SK-N-SH (cell line): ENCODE results near the gene WWC2. TPM values are rescaled to one million over a fixed set of nuclear protein-coding genes. Genes with fewer than 3 reads are reported as not detected.
A peak's percentile ranks its signal among the peaks of the same experiment; 100 is the strongest.

Source experiments
- CTCF ChIA-PET: fragments of 300-600, 350-600 bp; formaldehyde crosslinking; extraction: SDS; loops from one replicate; lab custom pipeline; 2021; lab: Yijun Ruan, JAX
- POLR2A ChIA-PET: fragments of 350-600 bp; sonication (Branson Sonifier 250); formaldehyde crosslinking; extraction: SDS; loops from one replicate; lab custom pipeline; 2020; ENCODE audit warnings: antibody characterized with exemption, inconsistent platforms; lab: Yijun Ruan, JAX
- DNase-seq: peaks from one replicate; pipeline ENCODE4 v3.0.0; 2012
- H2AFZ ChIP-seq: fragments of 200-600 bp; sonication (generic); 2 replicates; pipeline ENCODE4 v1.8.1; 2016; ENCODE audit warnings: antibody characterized with exemption, mild to moderate bottlenecking, low read depth
- H3F3A ChIP-seq: fragments of 200-600 bp; sonication (generic); replicated peaks from 2 replicates; pipeline ENCODE3; 2016; ENCODE audit warnings: antibody characterized with exemption, mild to moderate bottlenecking; ENCODE audit not compliant: insufficient read depth
- H3K27ac ChIP-seq, 2 experiments: fragments of 200-500 bp in 1 of 2; fragments of 200-600 bp in 1 of 2; sonication (Bioruptor generic) in 1 of 2; sonication (generic), shearing (Covaris generic) in 1 of 2; 2 replicates each; pipeline versions ENCODE4 v1.5.1 to v1.6.1; 2014 to 2016; ENCODE audit warnings: low read depth in 2 of 2, inconsistent platforms in 1 of 2, low read length in 1 of 2, mild to moderate bottlenecking in 1 of 2, mixed read lengths in 1 of 2
- H3K27me3 ChIP-seq: fragments of 200-600 bp; sonication (generic), shearing (Covaris generic); 2 replicates; pipeline ENCODE4 v1.6.1; 2016; ENCODE audit warnings: mixed run types; ENCODE audit not compliant: insufficient read depth
- H3K36me3 ChIP-seq, 2 experiments: fragments of 200-500 bp in 1 of 2; fragments of 200-600 bp in 1 of 2; sonication (Bioruptor generic) in 1 of 2; sonication (generic) in 1 of 2; replicated peaks in 1 of 2; 2 replicates each; pipeline versions ENCODE3 to v1.5.1; 2014 to 2016; ENCODE audit warnings: low read length in 1 of 2, mild to moderate bottlenecking in 1 of 2; ENCODE audit not compliant: insufficient read depth in 2 of 2, control insufficient read depth in 1 of 2
- H3K4me1 ChIP-seq, 2 experiments: fragments of 200-500 bp in 1 of 2; fragments of 200-600 bp in 1 of 2; sonication (Bioruptor generic) in 1 of 2; sonication (generic), shearing (Covaris generic) in 1 of 2; 2 replicates each; pipeline versions ENCODE4 v1.5.1 to v1.6.1; 2014 to 2016; ENCODE audit warnings: low read depth in 1 of 2, low read length in 1 of 2, mixed run types in 1 of 2; ENCODE audit not compliant: insufficient read depth in 2 of 2, control insufficient read depth in 1 of 2
- H3K4me2 ChIP-seq: fragments of 200-600 bp; sonication (generic), shearing (Covaris generic); 2 replicates; pipeline ENCODE4 v1.6.1; 2017; ENCODE audit warnings: mixed run types
- H3K4me3 ChIP-seq, 2 experiments: fragments of 200-500 bp in 1 of 2; fragments of 200-600 bp in 1 of 2; sonication (Bioruptor generic) in 1 of 2; sonication (generic), shearing (Covaris generic) in 1 of 2; 2 replicates each; pipeline versions ENCODE4 v1.5.1 to v1.8.1; 2014 to 2016; ENCODE audit warnings: low read depth in 2 of 2, inconsistent platforms in 1 of 2, low read length in 1 of 2, mild to moderate bottlenecking in 1 of 2, mixed read lengths in 1 of 2, moderate library complexity in 1 of 2
- H3K79me2 ChIP-seq: fragments of 200-600 bp; sonication (generic); 2 replicates; pipeline ENCODE4 v1.8.1; 2017; ENCODE audit warnings: mild to moderate bottlenecking; ENCODE audit not compliant: insufficient read depth
- H3K9ac ChIP-seq: fragments of 200-600 bp; sonication (generic); 2 replicates; pipeline ENCODE4 v1.6.1; 2017; ENCODE audit warnings: mixed run types
- H3K9me2 ChIP-seq: fragments of 200-600 bp; sonication (generic); 2 replicates; pipeline ENCODE4 v1.6.1; 2017; ENCODE audit warnings: mixed run types
- H3K9me3 ChIP-seq: fragments of 200-600 bp; sonication (generic); 2 replicates; pipeline ENCODE4 v1.6.1; 2017; ENCODE audit warnings: mixed run types, mild to moderate bottlenecking, moderate library complexity
- H4K20me1 ChIP-seq: fragments of 200-600 bp; sonication (generic); 2 replicates; pipeline ENCODE4 v1.6.1; 2017; ENCODE audit warnings: mild to moderate bottlenecking, mixed run types; ENCODE audit not compliant: insufficient read depth
- ELF1 ChIP-seq: IDR thresholded peaks from 2 replicates; pipeline ENCODE4 v1.4.0; 2012
- EZH2phosphoT487 ChIP-seq: fragments of 200-600 bp; sonication (generic); IDR thresholded peaks from 2 replicates; pipeline ENCODE4 v1.6.1; 2017; ENCODE audit warnings: low read depth, mixed run types, mild to moderate bottlenecking, antibody characterized with exemption, moderate library complexity, borderline replicate concordance
- FOXJ3 ChIP-seq: sonication (generic); formaldehyde crosslinking; IDR thresholded peaks from 2 replicates; pipeline ENCODE4 v1.5.1; 2020; ENCODE audit warnings: mild to moderate bottlenecking, missing genetic modification reagents
- FOXM1 ChIP-seq: IDR thresholded peaks from 2 replicates; pipeline ENCODE4 v1.4.0; 2012; ENCODE audit warnings: low read depth, mild to moderate bottlenecking
- GABPA ChIP-seq: IDR thresholded peaks from 2 replicates; pipeline ENCODE4 v1.4.0; 2012; ENCODE audit warnings: low read depth, mild to moderate bottlenecking
- GATA2 ChIP-seq: sonication (generic); formaldehyde crosslinking; IDR thresholded peaks from 2 replicates; pipeline ENCODE4 v1.5.0; 2020; ENCODE audit warnings: mild to moderate bottlenecking, missing genetic modification reagents
- IRF3 ChIP-seq: fragments of 150-350 bp; IDR thresholded peaks from 2 replicates; pipeline ENCODE4 v1.6.1; 2016; ENCODE audit warnings: mild to moderate bottlenecking, low read depth, low read length
- JUND ChIP-seq: IDR thresholded peaks from 2 replicates; pipeline ENCODE4 v1.4.0; 2012
- MXI1 ChIP-seq: IDR thresholded peaks from 2 replicates; pipeline ENCODE4 v1.6.1; 2012; ENCODE audit warnings: mild to moderate bottlenecking, low read depth, low read length, improper control_type of control experiment
- POLR2AphosphoS5 ChIP-seq: IDR thresholded peaks from 2 replicates; pipeline ENCODE4 v1.6.1; 2012; ENCODE audit warnings: low read depth, low read length
- RAD21 ChIP-seq: IDR thresholded peaks from 2 replicates; pipeline ENCODE4 v1.6.1; 2012; ENCODE audit warnings: mild to moderate bottlenecking, low read length
- SIN3A ChIP-seq: IDR thresholded peaks from 2 replicates; pipeline ENCODE4 v1.6.1; 2012; ENCODE audit warnings: low read depth, mild to moderate bottlenecking, low read length, moderate library complexity, borderline replicate concordance
- TCF12 ChIP-seq: IDR thresholded peaks from 2 replicates; pipeline ENCODE4 v1.4.0; 2012
- TEAD4 ChIP-seq: IDR thresholded peaks from 2 replicates; pipeline ENCODE4 v1.4.0; 2012; ENCODE audit warnings: mild to moderate bottlenecking, borderline replicate concordance; ENCODE audit not compliant: insufficient read depth
- WGBS: methylation state at CpG from one replicate; pipeline ENCODE4 v1.1.6; 2017; ENCODE audit warnings: low lambda C conversion rate; 5-methylcytosine and 5-hydroxymethylcytosine counted together
- polyA plus RNA-seq, 3 experiments: library from polyadenylated mRNA; depleted of rRNA; stranded (reverse); fragments of >200 nt; gene quantifications; 2 replicates each; pipeline ENCODE4 v1.2.3, GENCODE V29; 2012
- TF ChIP-seq, protein P1 (sequence below): IDR thresholded peaks from 2 replicates; pipeline ENCODE4; 2012
- TF ChIP-seq, protein P2 (sequence below): IDR thresholded peaks from 2 replicates; pipeline ENCODE4 v1.6.1; 2012; ENCODE audit warnings: mild to moderate bottlenecking, low read depth, low read length, moderate library complexity
- TF ChIP-seq, protein P3 (sequence below): IDR thresholded peaks from 2 replicates; pipeline ENCODE4 v1.4.0; 2012; ENCODE audit warnings: low read depth
- TF ChIP-seq, protein P4 (sequence below): fragments of 150-350 bp; IDR thresholded peaks from 2 replicates; pipeline ENCODE4 v1.6.1; 2017; ENCODE audit warnings: antibody characterized with exemption, low read length, low read depth, borderline replicate concordance
- TF ChIP-seq, protein P5 (sequence below): IDR thresholded peaks from 2 replicates; pipeline ENCODE4 v1.4.0; 2012; ENCODE audit warnings: low read depth, borderline replicate concordance

The WWC2 gene
- polyA plus RNA-seq, 1 of the 3 experiments (the other 2 are of a cell fraction) = 18.4 TPM

DNA sequence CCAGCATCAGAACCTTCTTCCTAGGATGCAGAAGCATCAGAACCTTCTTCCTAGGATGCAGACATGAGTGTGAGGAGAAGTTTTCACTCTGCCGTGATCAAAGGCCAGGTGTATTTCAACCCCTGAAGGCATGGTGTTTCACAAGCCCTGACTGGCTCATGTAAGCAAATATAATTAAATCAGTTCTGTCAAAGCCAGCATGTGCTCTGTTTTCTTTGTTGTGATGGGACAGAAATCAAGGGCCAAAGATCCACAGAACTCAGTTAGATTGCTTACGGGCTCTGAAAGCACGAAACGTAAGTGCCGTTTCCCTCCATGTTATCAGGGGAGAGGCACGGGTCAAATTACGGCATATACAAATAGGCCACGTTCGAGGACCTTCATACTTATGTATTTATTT lies 255.2 kb downstream of the WWC2 start:
- Histone ChIP-seq H3K4me2 (no peak overlapping the region), H3K4me3 (no peak overlapping the region), H3K79me2 (no peaks in the 10 kb centered on the region), H3K9me2 (no peaks in the 10 kb centered on the region), H3K27me3 (no peaks in the 10 kb centered on the region), H3K9ac (no peak overlapping the region), H3F3A (peaks cover 8% of the 10 kb centered on the region), H2AFZ (no peak overlapping the region), H3K4me1 (peaks cover 0 to 17% of the 10 kb centered on the region in 2 experiments; a peak in 1 of 4 replicates), H3K36me3 (no peaks in the 10 kb centered on the region), H3K27ac (no peak overlapping the region), H4K20me1 (no peaks in the 10 kb centered on the region), H3K9me3 (no peaks in the 10 kb centered on the region)
- no peak for TF ChIP-seq FOXJ3 (CRISPR knock-in tag)
- no peak for TF ChIP-seq EZH2phosphoT487
- TF ChIP-seq JUND = no peak
- no peak for TF ChIP-seq POLR2AphosphoS5
- no peak for TF ChIP-seq GATA2 (CRISPR knock-in tag)
- no peak for TF ChIP-seq MXI1
- no peak for TF ChIP-seq RAD21
- TF ChIP-seq, protein P1, sequence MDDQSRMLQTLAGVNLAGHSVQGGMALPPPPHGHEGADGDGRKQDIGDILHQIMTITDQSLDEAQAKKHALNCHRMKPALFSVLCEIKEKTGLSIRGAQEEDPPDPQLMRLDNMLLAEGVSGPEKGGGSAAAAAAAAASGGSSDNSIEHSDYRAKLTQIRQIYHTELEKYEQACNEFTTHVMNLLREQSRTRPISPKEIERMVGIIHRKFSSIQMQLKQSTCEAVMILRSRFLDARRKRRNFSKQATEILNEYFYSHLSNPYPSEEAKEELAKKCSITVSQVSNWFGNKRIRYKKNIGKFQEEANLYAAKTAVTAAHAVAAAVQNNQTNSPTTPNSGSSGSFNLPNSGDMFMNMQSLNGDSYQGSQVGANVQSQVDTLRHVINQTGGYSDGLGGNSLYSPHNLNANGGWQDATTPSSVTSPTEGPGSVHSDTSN = no peak
- no peak for DNase-seq
- 88% methylated on average over 9 of the region's 9 CpGs for WGBS
- POLR2A ChIA-PET = no interaction called here
- CTCF ChIA-PET = no interaction called here

- H3F3A ChIP-seq = peaks cover 13% of the 10 kb centered on the region
- CTCF ChIA-PET = interaction anchor here (1.1 kb wide), 1 partner anchor 417 kb away, joined by 3 read pairs; no protein-coding TSS in a partner anchor
- no peaks in the 10 kb centered on the region for H3K9me2 ChIP-seq
- peak overlapping the region; percentile 29; the same call in 1 of the 2 replicates for H3K4me2 ChIP-seq
- 38% methylated on average over 4 of the region's 4 CpGs for WGBS
- H3K9ac ChIP-seq = no peak overlapping the region; the same call in 1 of the 2 replicates
- H3K4me3 ChIP-seq = no peak overlapping the region
- DNase-seq = no peak
- peaks cover 0 to 20% of the 10 kb centered on the region in 2 experiments; a peak in 1 of 4 replicates for H3K4me1 ChIP-seq
- peak overlapping the region in 1 of 2 experiments; percentile 87; a peak in 2 of 4 replicates for H3K27ac ChIP-seq
- no peaks in the 10 kb centered on the region for H3K27me3 ChIP-seq
- POLR2A ChIA-PET = no interaction called here
- no peak overlapping the region for H2AFZ ChIP-seq
- no peaks in the 10 kb centered on the region for H3K9me3 ChIP-seq
- no peaks in the 10 kb centered on the region for H3K79me2 ChIP-seq
- no peaks in the 10 kb centered on the region for H3K36me3 ChIP-seq
- H4K20me1 ChIP-seq = no peaks in the 10 kb centered on the region
- TF ChIP-seq POLR2AphosphoS5 = peak; percentile 86; the same call in 1 of the 2 replicates
- TF ChIP-seq, protein P2, sequence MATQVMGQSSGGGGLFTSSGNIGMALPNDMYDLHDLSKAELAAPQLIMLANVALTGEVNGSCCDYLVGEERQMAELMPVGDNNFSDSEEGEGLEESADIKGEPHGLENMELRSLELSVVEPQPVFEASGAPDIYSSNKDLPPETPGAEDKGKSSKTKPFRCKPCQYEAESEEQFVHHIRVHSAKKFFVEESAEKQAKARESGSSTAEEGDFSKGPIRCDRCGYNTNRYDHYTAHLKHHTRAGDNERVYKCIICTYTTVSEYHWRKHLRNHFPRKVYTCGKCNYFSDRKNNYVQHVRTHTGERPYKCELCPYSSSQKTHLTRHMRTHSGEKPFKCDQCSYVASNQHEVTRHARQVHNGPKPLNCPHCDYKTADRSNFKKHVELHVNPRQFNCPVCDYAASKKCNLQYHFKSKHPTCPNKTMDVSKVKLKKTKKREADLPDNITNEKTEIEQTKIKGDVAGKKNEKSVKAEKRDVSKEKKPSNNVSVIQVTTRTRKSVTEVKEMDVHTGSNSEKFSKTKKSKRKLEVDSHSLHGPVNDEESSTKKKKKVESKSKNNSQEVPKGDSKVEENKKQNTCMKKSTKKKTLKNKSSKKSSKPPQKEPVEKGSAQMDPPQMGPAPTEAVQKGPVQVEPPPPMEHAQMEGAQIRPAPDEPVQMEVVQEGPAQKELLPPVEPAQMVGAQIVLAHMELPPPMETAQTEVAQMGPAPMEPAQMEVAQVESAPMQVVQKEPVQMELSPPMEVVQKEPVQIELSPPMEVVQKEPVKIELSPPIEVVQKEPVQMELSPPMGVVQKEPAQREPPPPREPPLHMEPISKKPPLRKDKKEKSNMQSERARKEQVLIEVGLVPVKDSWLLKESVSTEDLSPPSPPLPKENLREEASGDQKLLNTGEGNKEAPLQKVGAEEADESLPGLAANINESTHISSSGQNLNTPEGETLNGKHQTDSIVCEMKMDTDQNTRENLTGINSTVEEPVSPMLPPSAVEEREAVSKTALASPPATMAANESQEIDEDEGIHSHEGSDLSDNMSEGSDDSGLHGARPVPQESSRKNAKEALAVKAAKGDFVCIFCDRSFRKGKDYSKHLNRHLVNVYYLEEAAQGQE = no peak
- no peak; the same call in 1 of the 2 replicates for TF ChIP-seq GABPA
- TF ChIP-seq TEAD4 = peak; percentile 91
- TF ChIP-seq, protein P3, sequence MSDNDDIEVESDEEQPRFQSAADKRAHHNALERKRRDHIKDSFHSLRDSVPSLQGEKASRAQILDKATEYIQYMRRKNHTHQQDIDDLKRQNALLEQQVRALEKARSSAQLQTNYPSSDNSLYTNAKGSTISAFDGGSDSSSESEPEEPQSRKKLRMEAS = peak; percentile 51; the same call in 1 of the 2 replicates
- no peak for TF ChIP-seq MXI1
- TF ChIP-seq SIN3A = no peak
- TF ChIP-seq IRF3 = no peak
- peak; percentile 96 for TF ChIP-seq TCF12
- TF ChIP-seq ELF1 = no peak
- TF ChIP-seq FOXM1 = peak; percentile 89
- TF ChIP-seq, protein P4, sequence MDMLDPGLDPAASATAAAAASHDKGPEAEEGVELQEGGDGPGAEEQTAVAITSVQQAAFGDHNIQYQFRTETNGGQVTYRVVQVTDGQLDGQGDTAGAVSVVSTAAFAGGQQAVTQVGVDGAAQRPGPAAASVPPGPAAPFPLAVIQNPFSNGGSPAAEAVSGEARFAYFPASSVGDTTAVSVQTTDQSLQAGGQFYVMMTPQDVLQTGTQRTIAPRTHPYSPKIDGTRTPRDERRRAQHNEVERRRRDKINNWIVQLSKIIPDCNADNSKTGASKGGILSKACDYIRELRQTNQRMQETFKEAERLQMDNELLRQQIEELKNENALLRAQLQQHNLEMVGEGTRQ = no peak
- TF ChIP-seq, protein P1 = peak; percentile 97
- TF ChIP-seq, protein P5, sequence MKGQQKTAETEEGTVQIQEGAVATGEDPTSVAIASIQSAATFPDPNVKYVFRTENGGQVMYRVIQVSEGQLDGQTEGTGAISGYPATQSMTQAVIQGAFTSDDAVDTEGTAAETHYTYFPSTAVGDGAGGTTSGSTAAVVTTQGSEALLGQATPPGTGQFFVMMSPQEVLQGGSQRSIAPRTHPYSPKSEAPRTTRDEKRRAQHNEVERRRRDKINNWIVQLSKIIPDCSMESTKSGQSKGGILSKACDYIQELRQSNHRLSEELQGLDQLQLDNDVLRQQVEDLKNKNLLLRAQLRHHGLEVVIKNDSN = 0 out of 2 replicates have a peak, but pooled peaks have one; percentile 7
These were observed 256.3 kb downstream of the WWC2 start for GRCh38 chr4:183355405-183355804.
